ENCODE measurements around the gene SSH2.

DNA sequence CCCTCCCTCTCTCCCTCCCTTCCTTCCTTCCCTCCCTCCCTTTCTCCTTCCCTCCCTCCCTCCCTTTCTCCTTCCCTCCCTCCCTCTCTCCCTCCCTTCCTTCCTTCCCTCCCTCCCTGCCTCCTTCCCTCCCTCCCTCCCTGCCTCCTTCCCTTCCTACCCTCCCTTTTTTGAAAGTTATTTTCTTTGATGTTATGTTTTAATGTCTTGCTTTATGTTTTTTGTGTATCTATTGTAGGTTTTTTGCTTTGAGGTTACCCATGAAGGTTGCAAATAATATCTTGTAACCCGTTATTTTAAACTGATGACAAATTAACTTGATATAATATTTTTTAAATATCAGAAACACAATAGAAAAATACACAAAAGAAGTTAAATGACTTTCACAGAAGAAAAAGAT is 96.2 kb downstream of the SSH2 start:
- TF ChIP-seq, protein P1, sequence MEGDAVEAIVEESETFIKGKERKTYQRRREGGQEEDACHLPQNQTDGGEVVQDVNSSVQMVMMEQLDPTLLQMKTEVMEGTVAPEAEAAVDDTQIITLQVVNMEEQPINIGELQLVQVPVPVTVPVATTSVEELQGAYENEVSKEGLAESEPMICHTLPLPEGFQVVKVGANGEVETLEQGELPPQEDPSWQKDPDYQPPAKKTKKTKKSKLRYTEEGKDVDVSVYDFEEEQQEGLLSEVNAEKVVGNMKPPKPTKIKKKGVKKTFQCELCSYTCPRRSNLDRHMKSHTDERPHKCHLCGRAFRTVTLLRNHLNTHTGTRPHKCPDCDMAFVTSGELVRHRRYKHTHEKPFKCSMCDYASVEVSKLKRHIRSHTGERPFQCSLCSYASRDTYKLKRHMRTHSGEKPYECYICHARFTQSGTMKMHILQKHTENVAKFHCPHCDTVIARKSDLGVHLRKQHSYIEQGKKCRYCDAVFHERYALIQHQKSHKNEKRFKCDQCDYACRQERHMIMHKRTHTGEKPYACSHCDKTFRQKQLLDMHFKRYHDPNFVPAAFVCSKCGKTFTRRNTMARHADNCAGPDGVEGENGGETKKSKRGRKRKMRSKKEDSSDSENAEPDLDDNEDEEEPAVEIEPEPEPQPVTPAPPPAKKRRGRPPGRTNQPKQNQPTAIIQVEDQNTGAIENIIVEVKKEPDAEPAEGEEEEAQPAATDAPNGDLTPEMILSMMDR (conservative IDR thresholded peaks at IDR 0.05 in 1 of 2, IDR thresholded peaks at IDR 0.05 in 1 of 2; ENCODE audit: extremely low read depth in 1 of 2, insufficient read depth in 1 of 2, low read depth in 1 of 2, low read length in 2 of 2) = no peak
- no peak for TF ChIP-seq EZH2 (IDR thresholded peaks at IDR 0.05; ENCODE audit: borderline replicate concordance, low read length)

Data from mammary epithelial cell (primary cell).